Measurements from ENCODE around the gene COLEC11.
"Not testable (repeated sequence)": the region's sequence is repeated elsewhere in the genome, so short reads cannot be mapped to it uniquely, and the experiment has no call there.

The COLEC11 gene

DNA sequence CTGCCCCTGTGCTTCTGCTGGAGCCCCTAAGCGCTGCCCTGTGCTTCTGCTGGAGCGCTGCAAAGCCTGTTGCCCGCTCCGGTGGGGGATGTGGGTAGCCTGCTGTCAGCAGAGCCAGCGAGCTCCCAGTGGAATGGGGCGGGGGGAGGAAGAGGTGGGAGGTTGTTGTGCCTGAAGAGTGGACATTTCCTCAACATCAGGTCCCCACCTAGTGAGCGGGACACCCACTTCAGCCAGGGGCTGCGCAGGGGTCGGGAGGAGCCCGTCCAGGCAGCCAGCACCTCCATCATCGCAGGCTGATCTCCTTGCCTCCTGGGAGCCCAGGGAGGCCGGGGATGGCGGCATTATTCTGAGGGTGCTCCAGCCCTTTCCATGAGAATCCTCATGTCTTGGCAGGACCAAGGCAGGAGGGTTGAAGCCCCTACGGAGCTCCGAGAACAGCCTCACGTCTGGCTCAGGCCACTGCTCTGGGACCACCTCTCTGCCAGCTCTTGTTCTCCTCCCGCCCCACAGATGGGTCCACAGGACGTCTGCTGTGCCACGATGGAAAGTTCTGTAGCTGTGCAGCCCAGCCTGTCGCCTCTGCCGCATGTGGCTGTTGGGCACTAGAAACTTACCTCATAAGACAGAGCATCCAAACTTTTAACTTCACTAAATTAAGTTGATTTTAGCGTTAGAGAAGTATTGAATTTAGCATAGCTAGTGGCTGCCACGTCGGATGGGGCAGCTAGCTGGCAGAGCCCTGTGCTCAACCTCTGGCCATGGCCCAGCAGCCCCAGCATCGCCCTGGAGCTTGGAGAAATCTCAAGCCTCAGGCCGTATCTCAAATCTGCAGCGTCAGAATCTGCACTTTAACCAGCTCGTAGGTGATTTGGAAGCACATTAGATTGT is 61.2 kb downstream of the COLEC11 start:
- DNase-seq, result no peak

DNA sequence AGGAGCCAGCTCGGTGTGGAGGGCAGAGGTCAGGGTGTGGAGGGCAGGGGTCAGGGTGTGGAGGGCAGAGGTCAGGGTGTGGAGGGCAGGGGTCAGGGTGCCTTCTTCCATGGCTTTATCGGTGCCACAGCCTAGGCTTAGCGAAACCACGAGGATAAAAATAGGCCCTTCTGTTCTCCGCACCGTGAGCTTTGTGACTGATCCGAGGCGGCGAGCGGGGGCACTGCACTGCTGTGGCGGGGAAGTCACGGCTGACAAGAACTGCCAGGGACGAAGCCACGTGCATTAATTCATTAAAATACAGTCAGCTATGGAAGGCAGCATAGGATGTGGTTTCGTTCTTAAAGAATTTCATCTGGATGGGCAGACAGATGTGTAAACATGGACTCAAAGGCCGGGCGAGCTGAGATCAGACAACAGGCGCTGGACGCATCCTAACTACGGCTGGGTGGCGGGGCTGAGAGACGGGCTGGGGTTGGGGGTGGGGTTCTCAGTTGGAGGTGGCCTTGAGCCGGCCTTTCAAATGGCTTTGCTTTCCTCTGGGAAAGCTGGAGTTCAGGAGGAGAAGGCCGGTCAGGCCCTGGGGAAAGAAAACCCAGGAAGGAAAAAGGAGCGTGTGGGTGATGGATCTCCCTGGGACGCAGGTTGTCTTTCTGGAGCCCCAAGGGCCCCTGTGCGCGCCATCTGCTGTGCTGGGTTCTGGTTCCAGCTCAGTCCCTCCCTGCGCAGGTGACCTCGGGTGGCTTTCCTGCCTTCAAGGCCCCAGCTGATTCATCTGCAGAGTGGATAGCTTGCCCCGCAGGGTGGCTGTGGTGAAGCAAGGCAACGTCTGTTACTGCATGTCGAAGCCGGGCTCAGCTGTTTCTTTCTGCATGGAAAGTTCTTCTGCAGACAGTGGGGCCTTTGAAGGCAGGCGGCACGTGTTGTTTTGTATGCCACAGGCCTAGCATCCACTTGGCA is 62.1 kb downstream of the COLEC11 start:
- DNase-seq, result peak; percentile 28

DNA sequence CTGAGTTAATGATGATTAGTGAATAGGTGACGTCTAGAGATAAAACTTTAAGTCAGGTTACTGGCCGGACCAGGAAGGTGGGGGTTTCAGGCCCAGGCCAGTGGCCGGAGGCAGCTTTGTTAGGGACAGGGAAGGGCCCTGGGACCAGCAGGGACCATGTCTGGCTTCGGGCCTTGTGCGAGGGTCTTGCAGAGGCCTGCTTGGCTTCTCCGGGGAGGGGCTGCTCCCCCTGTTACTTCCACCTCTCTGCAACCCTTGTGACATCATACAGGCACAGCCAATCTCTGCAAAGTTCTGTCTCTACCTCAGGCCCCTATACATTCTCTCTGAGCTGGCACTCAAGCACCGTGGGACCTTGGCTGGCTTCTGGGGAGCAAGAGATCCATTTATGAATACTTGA is 63.0 kb downstream of the COLEC11 start, which contains the start of gene ALLC:
ALLC (plus strand) TSS at position 320 of the 400 bp plus-strand sequence. CDS start 12,958 bp downstream, outside the sequence.
- no peak for DNase-seq

DNA sequence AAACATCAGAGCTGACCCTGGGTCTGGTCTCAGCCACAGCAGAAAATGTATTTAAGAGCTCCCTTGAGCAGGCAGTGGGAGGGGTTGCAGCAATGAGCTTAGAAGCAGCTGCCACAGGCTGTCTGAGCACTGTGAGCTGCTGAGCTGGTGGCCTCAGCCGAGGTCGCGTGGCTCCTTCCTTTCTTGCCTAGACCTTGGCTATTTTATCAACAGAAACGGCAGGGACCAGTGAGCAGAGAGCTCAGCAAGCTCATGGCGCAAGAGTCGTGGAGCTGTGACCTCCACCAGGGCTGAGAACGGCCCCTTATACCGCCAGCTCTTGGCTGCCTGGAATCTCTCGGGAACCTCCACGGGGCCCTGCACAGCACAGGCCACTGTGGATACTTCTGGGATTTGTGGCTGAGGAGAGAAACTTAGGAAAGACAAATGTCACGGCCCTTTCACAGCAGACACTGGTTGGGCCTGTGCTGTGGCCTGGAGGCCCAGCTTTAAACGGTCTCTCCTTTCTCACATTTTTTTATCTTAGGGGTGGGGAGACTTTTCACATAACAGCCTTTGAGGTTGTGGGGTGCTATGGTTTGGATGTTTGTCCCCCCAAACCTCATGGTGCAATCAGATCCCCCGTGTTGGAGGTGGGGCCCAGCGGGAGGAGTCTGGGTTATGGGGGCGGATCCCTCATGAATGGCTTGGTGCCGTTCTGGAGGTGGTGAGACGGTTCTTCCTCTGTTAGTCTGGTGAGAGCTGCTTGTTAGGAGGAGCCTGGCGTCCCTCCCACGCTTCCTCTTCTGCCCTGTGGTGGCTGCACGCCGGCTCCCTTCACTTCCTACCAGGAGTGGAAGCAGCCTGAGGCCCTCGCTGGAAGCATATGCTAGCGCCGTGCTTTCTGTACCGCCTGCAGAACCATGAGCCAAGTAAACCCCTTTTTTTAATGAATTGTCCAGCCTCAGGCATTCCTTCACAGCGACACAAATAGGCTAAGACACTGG is 64.8 kb downstream of the COLEC11 start:
- no peak for DNase-seq

DNA sequence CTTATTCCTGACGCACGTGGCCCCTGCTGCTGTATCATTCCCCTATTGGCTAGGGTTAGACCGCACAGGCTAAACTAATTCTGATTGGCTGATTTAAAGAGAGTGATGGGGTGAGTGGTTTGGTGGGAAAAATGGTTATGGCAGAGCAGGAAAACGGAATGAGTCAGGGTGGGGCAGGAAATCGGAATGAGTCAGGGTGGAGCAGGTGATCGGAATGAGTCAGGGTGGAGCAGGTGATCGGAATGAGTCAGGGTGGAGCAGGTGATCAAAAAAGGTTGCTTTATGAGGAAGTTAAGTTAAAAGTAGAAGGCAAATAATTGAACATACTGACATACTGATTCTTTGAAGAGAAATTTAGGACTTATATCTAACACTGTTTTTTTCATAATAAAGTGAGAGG is 65.7 kb downstream of the COLEC11 start:
- not testable (repeated sequence) for DNase-seq

DNA sequence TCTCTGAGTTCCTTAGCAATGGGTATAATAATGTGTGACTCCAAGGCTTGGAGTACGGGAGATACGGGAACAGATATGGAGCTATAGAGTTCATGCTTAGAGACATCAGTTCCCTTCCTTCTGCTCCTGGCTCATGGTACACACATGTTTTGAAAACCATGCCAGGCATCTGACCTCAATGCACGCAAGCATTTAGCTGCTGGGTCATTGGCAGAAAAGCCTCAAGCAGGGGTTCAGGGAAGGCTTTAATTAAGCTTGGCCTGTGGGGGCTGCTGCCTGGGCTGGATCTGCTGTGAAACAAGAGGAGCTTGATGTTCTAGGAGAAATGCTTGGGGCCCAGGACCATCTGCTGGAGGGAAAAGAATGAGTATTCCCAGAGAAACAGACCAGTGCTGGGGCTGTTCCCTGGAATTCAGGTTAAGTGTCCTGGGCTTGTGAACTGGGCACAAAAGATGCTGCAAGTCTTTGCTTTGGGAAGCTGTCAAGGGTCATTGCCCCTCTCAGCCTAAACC is 66.3 kb downstream of the COLEC11 start:
- no peak for DNase-seq

DNA sequence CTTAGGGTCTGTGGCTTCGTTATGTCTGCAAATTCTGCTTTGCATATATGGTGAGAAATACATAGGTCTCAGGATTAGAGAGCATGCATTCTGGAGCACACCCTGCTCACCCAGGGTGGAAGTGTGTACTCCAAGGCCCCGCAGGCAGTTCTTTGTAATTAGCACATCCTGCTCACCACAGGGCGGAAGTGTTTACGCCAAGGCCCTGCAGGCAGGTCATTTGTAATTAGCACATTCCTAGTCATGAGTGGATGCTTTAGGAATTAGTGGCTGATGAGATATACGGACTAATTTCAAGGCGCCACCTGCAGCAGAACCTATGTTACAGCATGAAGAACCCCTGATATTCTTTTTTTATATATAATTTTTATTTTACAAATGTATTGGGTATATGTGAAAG is 67.3 kb downstream of the COLEC11 start:
- peak; percentile 20 for DNase-seq

DNA sequence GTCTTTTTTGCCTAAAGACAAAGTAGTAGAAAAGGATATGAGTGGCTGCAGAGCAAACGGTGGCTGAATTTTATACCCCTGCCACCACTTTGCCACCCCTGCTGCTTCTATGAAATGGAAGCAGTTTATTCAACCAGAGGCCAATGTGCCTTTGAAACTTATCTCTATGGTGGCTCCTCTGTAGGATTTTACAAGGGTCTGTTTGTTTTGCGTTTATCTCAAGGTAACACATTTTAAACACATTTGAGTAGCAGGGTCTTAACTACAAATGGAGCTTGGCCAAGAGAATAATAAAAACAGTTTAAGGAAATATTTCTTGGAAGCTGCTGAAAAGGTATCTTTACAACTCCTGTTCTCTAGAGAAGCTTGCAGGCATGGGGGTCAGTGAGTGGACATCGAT is 69.2 kb downstream of the COLEC11 start:
- no peak for DNase-seq

DNA sequence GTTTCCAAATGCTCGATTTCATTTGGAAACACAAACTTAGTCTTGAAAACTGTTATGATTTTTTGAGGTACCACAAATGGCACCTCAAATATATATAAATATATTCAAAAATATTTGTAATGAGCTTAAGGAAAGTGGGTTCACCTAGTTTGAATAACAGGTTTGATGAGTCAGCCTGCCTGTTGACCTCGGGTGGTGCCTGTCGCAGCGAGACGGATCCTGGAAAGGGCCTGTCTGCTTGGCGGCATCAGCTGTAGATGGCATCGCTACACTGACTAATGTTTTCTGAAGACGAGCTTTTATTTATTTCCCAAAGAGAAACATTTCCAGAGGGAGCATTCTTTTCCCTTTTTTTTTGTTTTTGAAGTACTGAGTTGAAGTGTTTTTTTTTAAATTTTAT is 70.0 kb downstream of the COLEC11 start:
- no peak for DNase-seq

DNA sequence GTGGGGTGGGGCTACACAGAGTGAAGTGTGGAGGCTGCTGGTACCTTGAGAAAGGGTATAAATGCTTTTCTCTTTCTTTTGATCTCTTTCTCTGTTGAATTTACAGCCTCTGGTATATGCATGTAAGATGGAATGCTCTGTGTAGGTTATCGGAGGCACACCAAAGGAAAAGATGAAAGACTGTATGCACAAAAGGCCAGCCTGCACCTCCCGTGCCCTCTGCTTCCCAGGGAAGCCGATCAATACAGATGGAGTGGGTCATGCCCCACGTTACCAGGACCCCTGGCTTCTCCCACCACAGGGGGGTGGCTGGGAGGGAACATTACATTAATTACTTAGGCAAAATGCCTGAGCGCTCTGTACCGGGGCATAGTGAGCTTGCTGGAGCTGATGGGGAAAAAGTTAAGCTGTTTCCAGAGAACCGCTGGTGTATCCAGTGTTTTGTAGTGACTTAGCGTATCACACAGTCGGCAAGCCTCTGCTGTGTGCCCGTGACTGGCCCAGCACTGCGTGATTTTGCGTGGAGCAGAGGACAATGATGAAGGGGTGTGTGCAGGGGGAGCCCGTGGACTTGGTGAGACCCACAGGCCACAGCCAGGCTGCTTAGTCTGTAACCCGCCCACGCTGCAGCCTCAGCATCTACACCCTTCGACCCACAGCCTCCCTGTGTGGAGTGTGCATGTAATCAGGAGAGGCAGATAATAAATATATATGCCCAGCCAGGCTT is 71.1 kb downstream of the COLEC11 start:
- DNase-seq, result no peak

DNA sequence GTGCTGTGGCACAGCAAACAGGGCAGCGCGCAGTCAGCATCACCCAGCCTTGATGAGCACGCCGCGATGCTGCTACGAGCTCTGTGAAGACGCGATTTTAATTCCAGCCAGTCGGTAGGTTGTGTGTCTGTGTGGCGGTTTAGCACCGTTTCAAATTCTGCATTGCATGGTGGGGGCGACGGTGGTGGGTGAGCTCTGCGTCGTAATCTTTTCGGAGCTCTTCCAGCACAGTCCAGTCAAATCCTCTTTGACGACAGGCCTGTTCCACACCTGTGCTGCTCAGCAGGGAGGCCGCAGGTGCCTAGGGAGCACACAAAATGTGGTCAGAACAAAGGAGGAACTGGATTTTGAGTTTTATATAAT is 71.7 kb downstream of the COLEC11 start:
- DNase-seq, result no peak

DNA sequence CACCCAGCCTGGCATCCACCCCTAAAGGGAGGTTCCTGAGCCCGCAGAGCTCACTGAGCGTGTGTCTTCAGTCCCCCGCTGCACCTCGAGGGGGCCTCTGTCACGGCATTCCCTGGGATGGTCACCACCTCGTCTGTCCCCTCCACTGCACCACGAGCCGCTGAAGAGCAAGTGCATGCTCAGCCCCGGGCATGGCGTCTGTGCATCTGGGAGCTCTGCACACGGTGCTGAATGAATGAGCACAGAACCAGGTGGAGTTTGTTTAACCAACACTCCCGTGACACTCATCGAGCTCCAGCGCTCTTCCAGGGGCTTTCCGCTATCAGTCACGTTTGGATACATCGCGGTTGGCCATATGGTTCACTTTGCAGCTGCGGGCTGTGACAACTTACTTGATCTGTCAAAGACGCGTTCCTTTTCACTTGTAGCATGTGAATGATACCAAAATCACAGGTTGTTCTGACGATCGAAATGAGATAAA is 72.3 kb downstream of the COLEC11 start:
- no peak for DNase-seq

DNA sequence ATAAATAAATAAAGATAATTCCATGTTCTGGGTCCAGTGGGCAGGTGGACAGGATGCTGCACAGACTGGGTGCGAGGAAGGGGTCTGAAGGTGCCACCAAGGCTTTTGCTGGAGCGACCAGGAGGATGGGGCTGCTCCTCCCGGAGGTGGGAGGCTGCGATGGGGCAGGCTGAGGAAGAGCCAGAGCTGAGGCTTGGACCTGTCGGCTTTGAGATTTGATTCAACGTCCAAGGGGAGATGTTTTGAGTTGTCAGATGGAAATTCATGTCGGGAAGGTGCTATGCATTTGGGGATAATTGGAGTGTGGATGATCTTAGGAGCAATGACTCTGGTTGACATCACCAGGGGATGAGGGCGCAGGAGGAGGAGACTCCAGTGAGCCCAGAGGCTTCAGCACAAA is 74.7 kb downstream of the COLEC11 start:
- no peak for DNase-seq

DNA sequence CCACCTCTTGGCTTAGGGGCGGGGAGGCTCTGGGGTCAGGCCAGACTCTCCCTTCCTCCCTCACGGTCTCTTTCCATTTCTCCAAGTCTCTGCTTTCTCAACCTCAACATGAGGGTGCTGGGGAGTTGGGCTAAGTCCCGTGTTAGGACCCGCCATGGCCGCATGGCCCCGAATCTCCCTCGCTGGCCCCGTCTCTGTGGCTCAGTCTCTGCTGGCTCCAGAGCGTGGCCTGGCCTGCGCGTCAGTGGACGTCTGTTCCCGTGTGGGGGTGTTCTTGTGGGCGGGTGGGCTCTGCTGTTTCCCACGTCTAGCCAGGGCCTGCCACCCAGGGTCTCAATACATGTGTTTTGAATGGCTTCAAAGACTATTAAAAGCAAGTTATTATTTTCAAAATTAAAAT is 75.5 kb downstream of the COLEC11 start:
- no peak for DNase-seq

DNA sequence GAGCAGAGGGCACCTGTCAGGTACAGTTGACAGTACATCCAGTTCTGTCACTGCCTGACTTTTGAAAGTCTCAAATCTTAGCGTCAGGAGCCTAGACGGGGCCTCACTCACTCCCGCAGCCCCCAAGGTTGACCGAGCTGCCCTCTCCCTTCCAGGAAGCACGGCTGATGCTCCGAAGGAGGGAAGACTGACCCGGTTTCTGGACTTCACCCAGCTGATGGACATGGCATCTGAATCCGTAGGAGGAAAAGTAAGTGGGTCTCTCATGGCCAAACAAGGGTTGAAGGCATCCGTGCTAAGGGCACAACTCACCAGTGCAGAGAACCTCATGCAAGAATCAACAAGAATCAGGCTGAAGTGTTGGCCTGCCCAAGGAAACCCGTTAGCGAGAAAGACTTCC is 76.0 kb downstream of the COLEC11 start:
- no peak for DNase-seq

DNA sequence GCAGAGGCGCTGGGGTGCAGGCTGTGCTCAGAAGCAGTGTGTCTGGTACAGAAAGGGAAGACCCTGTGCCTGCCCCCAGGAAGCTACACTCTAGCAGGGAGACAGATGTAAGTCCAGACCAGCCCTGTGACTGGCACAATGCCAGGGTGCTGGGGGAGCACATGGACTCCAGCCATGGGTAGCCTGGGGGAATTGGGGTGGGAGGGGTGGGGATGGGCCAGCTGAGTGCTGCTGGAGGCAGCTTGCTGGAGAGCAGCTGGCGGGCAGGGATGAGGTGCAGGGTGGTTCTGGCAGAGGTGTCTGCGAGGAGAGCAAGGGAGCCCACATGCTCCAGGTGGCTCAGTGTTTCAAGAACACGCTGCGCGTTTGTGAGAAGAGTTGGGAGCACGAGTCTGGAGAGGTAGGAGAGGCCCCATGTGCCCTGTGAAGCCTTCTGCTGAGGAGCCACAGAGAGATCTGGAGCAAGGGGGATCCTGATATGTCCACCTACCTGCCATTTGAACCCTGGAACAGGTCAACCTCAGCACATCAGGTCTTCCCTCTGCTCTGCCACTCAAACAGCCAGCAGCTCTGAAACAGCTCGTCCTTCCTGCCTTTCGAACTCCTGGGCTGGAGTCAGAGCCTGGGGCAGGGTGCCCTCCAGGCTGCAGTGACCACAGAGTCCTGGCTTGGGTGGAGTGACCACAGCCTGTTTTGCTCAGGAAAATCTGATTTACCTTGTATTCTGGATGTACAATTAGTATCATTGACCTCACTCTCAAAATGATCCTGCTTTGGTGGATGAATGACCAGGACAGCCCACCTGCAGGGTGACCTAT is 78.2 kb downstream of the COLEC11 start:
- no peak for DNase-seq

DNA sequence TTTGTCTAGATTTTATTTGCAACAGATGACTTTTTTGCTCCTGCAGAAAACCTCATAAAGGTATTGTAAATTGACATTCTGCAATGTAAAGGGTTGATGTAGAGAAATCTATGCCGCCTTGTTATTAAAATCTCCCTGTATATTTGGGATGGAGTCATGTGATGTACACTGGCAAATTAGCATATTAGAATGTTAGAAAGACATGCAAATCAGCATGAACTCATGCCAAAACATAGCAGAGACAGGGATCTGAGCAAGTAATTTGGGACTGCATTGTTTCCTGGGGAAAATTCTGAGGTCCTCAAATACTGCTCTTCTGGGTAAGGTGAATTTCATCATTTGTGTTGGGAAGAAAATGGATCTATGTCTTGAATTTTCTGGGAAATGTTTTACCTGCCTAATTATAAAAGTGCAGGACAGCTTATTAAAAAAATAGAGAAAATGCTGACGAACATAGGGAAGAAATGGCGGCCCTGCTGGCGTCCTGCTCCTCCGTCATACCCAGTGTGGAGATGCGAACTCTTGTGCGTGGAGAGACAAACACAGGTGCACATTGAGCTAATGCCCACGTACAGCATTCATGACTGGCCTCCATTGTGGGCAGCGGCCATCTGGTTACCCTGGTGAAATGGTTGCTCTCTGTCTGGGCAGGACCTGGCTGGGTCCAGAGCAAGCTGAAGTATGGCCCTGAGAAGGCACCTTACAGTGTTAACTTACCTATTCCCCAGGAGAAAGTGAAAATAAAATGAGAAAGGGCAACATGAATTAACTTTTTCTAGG is 79.3 kb downstream of the COLEC11 start:
- DNase-seq, result no peak

DNA sequence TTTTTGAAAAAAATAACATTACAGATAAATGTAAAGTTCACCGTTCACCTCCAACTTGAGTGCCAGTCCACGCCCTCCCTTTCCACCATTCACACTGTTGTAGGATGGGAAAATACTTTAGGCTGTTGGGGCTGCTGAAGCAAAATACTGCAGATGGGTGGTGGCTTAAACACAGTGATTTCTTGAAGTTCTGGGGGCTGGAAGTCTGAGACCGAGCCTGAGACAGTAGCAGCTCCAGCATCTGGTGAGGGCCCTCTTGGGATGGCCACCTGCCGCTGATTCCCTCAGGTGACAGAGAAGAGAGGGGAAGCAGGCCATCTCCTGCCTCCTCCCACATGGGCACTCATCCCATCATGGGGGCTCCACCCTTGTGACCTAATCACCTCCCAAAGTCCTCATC is 80.8 kb downstream of the COLEC11 start:
- DNase-seq, result no peak

DNA sequence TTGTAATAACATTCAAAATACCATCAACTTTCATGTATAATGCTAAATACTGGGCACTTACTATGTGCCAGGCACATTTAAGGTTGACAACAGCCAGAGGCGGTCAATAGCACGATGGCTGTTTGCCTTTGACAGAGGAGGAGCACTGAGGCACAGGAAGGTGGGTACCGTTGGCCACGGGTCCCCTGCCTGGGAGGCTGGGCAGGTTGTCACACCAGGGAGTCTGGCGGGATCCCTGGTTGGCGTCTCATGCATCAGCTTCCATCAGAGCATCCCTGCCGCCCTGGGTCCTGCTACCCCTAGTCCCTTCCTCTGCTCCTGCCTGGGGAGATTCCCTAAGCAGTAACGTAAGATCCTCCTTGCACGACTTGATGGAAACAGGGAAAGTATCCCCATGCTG is 82.5 kb downstream of the COLEC11 start:
- DNase-seq, result no peak

DNA sequence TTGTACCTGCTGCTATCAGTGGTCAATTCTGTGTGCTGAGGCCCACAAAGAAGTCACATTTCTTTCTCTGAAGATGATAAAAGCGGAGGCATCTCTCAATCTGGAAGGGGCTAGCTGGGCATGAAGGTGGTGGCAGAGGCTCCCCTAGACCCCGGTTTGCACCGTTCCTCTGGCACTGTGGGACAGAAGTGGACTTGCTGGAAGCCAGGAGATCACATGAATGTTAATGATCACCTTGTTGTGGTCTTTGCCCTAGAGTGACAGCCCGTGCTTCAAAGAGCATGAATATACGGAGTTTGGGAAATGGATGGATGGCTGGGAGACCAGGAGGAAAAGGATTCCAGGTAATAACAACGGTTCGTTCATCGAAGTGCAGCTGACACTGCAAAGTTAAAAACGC is 83.3 kb downstream of the COLEC11 start:
- DNase-seq, result no peak

Measured in MV-4-11 (cell line).